ENCODE data around the gene ZNF414.

ZNF414 gene

DNA sequence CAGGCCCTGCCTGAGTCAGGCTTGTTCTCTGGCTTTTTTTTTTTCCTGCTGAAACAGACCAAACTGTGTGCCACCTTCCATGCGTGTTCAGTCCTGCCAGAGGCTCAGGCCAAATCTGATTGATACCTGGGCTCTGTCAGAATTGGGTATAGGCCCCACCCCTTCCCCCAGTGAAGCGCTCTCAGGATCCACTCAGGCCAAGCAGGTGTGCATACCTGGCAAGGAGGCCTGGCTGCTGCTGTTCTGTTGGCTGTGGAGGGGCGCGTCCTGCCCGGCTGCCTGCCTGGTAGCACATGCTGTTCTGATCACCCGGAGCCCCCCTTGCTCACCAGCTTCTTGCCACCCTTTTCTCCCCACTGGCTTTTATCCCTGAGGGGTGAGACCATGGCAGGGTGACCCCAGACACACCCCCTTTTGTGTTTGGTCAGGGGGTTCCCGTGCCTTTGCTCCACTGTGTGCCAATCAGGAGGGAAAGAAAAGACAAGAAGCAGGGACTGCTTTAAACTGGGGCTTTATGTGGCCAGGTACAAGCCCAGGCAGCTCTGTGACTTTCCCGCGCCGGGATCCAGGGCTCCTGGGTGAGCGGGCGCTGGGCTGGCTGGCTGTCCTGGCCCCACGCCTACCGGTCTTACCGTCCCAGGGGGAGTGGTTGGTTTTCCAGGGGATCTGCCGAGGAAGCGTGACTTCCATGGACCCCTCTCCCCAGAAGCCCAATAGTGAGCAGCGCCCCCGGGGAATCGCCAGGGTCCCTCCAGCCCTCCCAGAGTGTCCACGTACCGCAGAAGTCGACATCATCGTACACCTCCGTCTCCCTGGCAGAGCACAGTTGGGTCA lies 24.2 kb downstream of the ZNF414 start:
- DNase-seq = no peak

DNA sequence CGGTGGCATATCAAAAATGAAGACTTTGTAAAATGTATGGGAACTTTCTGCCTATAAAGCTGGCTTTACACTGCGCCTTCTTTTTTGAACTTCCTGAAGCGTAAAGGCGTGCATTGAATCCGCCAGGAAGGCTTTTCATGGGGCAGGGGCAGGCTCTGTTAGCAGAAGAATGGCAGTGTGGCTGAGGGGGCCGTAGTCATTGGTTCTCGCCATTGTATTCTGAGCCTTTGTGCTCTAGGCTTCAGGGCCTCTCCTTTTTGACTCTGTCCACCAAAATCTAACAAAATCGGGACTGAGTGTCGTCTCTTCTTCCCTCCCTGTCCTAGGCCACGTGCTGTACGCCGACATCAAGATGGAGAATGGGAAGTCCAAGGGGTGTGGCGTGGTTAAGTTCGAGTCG lies 25.6 kb downstream of the ZNF414 start:
- no peak for DNase-seq

DNA sequence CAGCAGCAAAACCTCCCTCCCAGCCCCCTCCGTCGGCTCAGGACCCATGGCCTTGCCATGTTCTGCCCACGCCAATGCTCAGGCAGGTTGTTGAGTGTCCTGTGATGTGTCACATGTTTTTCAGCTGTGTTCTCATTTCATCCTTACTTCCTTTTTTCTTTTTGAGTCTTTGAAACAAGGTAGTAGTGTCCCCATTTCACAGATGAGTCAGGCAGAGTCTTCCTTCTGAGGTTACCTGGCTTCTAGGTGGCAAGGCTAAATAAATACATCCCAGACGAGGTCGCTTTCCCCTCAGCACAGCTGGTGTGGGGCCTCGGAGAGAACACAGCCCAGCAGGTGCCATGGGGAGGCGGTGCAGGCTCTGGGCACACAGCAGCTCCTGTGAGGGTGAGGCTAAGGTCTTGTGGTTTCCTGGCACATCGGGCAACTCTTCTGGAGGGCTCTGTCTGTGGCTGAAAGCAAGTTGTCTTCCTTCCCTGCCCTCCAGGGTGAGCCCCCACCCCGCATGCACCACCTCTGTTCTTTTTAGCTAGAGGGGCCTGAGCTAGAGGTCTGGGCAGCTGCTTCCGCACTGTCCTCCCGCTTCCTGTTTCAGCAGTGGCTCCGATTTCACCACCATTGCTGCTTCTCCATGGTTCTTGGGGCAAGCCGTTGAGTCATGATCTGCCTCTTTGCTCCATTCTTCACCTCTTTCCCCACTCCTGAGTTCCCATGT lies 26.7 kb downstream of the ZNF414 start:
- no peak for DNase-seq

DNA sequence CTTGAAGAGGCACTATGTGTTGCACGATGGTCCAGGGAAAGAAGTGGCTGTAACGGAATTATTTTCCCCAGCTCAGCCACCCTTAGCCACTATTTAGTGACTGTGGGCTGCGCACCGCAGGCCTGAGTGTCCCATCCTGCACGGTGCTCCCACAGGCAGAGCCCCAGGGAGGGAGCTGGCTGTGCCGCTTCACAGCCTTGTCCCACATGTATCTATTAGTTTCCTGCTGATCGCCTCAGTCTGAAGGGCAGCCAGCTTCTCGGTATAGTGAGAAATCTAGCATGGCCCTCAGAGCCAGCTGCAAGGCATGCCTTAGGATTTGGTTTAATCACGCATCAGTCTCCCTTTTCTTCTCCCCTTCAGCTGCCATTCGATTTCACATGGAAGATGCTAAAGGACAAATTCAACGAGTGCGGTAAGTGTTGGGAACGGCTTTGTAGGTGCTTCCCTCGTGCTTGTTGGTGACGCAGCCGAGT lies 27.3 kb downstream of the ZNF414 start:
- DNase-seq = no peak

DNA sequence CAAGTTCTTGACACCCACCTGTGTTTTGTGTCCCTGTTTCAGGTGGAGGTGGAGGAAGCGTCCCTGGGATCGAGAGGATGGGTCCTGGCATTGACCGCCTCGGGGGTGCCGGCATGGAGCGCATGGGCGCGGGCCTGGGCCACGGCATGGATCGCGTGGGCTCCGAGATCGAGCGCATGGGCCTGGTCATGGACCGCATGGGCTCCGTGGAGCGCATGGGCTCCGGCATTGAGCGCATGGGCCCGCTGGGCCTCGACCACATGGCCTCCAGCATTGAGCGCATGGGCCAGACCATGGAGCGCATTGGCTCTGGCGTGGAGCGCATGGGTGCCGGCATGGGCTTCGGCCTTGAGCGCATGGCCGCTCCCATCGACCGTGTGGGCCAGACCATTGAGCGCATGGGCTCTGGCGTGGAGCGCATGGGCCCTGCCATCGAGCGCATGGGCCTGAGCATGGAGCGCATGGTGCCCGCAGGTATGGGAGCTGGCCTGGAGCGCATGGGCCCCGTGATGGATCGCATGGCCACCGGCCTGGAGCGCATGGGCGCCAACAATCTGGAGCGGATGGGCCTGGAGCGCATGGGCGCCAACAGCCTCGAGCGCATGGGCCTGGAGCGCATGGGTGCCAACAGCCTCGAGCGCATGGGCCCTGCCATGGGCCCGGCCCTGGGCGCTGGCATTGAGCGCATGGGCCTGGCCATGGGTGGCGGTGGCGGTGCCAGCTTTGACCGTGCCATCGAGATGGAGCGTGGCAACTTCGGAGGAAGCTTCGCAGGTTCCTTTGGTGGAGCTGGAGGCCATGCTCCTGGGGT lies 28.2 kb downstream of the ZNF414 start:
- no peak for DNase-seq

DNA sequence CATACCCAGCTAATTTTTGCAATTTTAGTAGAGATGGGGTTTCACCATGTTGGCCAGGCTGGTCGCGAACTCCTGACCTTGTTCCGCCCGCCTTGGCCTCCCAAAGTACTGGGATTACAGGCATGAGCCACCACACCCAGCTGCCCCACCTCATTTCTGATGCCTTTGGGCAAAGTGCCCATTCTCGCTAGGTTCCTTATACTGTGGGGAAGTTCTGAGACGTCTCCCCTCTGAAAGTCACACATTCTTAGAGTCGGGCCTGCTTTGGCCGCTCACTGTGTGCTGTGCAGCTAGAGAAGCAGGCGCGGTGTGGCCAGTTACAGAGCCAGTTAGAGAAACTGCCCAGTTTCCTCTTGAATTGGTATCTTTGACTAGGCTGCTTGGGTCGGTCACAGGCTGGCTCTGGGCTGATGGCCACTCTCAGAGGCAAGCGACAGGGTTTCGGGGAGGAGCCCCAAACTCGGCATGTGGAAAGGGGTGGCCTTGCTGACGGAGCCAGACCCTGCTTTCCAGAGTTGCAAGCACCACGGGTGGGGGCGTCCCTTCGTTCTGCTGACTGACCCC lies 29.6 kb downstream of the ZNF414 start:
- no peak for DNase-seq

DNA sequence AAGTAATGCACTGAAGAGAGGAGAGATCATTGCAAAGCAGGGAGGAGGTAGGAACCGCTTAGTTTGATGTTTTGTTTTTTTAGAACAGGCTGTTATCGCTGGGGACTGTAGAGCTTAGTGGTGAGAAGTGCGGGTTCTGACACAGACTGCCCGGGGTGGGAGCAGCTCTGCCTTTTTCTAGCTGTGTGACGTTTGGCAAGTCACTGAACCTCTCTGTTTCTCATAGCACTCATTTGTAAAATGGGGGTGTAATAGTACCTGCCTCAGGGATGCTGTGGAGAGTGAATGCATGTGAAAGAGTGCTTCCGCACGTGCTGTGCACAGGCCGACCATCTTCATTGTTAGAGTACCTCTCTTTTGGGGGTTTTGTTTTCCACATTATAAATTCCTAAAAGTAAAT lies 30.8 kb downstream of the ZNF414 start:
- DNase-seq = no peak

DNA sequence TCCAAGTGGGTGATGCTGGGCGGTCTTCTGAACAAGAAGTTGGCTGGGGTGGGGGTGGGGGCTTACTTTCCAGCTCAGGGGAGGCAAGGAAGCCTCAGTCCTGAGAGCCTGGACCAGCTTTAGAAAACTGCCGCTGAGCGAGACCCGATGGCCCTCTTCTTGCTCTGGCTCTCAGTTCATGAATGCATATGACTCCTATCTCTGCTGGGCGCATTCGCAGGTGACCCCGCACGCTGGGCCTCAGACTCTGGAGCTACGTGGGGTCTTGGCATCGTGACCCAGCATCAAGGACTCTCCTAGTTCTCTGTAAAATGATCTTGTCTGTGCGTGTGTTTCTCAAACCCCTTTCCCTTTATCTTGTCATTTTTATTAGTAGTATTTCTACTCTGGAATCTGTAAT lies 31.3 kb downstream of the ZNF414 start:
- DNase-seq = no peak

DNA sequence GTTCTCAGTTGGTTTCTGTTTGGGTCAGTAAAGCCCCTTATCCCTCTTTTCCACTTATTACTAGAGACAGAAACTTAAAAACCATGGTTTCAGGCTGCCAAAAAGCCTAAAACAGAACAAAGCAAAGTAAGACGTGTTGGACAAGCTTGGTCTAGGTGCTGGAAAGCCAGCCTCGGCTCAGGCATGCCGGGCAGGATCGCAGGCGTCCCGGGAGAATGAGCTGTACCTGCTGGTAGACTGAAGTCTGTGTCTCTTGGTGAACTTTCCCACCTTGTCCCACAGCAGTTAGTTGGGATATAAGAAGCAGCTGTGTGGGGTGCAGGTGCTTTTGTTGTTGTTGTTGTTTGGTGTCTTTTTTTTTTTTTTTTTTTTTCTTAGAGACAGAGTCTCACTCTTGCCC lies 32.4 kb downstream of the ZNF414 start:
- DNase-seq = no peak

DNA sequence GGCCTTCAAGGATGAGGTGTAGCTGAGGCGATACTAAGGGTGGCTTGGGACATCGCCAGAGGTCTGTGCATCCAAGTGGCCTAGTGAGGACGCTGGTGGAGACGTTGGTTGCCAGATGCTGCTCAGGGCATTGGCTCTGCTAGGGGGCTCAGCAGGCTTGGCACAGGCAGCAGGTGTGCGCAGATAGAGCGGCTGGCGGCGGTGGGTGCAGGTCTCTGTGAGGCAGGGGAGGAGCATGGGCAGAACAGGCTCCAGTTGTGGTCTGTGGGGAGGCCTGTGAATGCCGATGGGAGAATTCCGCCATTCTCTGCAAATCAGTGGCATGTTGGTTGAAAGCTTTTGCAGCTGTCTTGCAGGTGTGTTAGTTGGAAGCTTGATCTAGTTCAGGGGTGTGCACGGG lies 32.8 kb downstream of the ZNF414 start:
- no peak for DNase-seq

DNA sequence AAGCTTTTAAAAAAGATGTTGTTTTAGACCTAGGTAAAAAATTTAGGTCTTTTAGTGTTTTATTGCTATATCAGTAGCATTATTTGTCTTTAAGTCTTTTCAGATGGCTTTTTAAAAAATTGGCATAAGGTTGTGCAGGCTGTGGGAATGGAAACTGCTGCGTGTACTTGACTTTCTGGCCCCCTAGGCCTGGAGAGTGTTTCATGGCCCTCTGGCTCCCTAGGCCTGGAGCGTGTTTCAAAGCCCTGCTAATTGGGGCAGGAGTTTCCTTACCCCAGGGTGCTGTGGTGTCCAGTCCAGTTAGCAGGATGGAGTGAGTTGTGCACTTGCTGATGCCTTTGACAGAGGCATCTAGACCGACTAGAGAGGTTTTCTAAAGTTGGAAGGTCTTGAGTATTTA lies 35.4 kb downstream of the ZNF414 start:
- no peak for DNase-seq

DNA sequence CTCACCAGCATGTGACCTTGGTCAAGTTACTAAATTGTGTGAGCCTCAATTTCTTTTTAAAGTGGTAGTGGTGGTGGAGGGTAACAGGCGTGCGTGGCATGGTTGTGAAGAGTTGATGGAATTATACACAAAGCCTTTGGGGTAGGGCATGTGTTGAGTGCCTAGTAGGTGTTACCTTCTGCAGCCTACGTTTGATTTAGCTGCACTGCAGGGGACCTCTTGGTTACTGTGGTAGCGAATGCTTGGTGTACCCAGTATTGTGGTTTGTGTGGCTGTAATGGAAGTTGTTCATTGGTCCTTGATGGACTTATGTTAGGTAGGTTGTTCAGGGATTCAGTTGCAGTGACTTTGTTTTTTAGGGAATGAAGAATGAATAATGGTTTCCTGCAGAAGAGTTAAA lies 36.1 kb downstream of the ZNF414 start:
- no peak for DNase-seq

DNA sequence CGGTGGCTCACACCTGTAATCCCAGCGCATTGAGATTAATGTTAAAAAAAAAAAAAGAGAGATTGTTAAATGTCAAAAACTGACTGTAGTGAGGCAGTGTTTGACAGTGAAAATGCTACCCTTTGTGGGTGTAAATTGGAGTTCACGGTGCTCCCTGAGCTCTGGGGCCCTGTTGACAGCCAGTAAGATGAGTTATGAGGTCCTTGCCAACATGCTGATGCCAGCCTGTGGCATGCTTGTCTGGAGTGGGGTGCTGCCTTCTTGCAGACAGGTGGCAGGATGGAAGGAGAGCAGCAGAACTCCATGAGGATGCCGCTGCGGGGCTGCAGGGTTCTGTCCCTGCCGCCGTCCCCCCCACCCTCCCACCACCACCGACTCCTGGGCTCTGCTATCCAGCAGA lies 37.4 kb downstream of the ZNF414 start:
- no peak for DNase-seq

DNA sequence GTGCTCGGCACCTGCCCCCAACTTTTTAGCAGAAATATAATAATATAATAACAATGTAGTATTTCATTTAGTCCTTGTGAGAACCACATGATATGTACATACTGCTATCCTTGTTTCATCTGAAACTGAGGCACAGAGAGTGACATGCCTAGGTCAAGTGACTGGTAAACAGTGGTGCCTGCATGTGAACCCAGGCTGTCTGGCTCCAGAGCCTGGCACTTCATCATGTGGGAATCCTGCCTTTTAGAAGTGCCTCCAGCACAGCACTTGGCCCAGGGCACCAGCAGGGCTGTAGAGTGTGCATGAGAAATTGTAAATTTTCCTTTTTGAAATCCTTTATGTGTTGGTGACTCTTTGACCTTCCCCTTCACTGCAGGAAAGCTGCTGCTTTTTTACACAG lies 39.0 kb downstream of the ZNF414 start:
- no peak for DNase-seq

DNA sequence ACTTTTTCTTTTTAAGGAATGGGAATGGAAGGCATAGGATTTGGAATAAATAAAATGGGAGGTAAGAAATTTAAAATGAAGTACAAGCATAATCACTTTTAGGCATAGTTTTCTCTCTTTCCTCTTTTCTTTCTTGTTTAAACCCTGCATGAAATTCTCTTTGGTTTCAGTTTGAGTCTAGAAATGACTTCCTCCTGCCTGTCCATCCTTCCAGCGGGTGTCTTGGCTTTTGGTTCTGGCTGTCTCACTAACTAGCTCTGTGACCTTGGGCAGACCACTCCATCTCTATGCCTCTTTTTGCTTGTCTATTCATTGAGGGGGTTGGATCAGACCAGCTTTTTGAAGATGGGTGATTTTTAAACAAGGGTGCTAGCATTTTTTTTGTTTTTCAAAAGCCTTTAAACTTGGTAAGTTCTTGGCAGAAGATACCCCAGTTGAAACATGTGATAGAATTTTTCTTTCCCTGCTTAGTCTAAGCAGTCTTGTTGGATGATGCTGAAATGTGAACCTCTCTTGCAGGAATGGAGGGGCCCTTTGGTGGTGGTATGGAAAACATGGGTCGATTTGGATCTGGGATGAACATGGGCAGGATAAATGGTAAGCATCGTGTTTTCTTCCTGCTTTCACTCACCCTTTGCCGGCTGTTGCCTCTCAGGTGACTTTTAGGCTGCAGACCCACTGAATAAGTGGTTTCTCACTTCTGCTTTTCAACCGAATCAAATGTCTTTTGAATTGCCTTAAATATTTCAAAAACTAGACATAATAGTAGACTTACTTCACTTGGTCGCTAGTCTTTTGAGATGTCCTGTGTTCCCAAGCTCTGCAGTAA lies 40.1 kb downstream of the ZNF414 start:
- DNase-seq = no peak

DNA sequence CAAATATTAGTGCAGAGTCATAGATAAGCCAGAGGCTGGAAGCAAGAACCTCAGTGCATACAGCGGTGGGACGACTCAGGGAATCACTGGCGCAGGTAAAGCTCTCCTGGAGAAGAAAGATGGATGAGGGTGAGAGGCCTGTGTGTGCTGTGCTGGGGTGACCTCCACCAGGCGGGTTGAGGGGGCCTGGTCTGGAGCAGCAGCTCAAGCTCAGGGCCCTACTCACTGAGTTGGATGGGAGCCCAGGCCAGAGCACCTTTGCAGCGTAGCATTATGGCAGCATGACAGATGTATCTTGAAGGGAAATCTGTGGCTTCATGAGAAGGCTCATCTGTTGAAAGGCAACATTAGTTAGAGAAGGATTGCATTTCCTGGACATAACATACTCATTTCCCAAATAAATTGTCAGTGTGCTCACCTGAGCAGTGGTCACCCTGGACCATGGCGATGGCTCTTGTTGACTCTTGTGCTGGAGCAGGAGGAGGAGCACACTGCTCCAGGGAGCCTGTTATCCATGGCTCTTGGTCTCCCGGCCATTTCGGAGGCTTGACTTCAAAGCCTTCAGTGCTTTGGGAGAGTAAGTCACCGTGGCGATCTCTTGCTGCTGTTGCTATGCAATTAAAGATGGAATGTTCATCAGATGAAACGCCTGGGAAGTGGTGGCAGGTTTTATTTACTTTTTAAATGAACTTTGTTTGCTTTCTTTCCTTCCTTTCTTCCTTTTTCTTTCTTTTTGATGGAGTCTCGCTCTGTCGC lies 44.2 kb downstream of the ZNF414 start:
- no peak for DNase-seq

DNA sequence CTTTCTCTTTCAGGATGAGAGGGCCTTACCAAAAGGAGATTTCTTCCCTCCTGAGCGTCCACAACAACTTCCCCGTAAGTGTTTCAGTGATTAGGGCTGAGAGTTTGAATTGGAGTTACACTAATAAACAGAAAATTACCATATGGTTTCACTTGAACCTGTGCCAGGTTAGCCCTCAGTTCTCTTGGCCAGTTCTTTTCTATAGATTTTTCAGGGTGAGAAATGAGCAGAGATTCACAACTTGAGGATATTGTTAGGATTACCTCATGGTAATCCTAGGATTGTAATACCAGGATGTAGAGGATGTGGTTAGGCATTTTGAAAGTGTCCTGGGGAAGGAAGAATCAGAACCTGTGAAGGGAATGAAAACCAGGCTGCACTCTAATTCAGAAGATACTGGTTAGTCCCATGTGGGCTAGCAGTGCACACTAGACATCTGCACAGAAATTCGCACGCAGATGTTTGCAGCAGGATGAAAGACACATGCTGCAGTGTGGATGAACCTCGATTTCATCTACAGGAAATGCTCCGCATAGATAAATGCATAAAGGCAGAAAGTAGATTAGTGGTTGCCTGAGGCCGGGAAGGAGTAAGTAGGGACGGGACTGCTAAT lies 45.1 kb downstream of the ZNF414 start:
- DNase-seq = no peak

DNA sequence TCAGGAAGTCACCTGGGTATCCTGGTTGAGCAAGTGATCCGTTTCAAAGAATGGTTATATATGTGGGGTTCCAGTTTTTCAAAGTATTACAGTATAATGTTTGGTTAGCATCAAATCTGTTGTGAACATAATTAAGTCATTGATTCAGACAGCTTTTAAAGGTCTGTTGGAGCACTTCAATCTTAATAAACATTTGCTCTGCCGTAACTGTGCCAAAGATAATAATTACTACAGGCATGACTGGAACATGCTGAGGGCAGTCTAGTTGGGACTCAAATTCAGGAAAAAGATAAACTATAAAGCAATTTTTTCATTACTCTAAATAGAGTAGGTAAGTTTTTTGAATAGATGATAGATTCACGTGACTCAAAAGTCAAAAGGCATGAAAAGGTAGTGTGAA lies 45.8 kb downstream of the ZNF414 start:
- no peak for DNase-seq

DNA sequence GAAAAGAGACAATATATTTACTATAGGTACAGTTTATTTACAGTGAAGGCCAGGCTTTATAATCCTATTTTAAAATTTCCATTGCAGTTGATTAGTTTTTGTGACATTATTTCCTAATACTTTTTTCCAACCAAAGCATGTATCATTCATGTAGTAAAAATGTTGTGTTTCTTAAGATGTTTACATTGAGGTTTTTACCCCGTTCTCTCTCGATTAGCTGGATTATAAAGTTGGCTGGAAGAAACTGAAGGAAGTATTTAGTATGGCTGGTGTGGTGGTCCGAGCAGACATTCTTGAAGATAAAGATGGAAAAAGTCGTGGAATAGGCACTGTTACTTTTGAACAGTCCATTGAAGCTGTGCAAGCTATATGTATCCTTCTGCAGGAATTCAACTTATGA lies 47.9 kb downstream of the ZNF414 start:
- DNase-seq = no peak

DNA sequence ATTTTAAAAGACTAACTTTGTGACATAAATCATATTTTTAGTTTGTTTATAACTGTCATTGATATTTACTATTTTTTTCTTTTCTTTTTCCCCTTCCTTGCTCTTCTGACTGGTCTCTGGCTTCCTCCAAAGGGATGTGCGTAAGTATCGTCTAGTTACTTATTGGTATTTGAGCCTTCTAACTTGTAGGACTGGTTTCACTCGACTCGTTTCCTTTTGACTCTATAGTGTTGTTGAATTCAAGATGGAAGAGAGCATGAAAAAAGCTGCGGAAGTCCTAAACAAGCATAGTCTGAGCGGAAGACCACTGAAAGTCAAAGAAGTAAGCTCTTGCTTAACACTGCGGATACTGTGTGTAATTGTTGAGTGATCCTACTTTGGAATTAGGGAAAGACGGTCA lies 50.6 kb downstream of the ZNF414 start:
- no peak for DNase-seq

DNA sequence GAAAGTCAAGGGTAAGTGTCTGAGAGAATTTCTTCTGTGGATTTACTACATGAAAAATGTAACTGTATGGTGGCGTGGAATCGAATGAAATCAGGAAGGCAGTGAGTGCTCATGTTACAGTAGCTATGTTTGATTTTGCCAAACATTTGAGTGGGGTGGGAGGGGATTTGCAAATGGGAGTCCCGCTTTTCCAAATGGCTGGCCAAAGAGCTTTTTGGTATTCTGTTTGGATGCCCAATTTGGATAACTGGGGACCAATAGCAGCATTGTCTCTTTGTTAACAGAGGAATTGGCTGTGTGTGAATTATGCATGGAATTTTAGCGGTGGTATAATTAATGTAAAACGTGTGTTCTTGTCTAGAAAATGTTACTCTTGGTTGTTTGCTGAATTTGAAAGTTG lies 51.4 kb downstream of the ZNF414 start:
- no peak for DNase-seq

Data from activated CD4-positive, CD25-positive, alpha-beta regulatory T cell treated with anti-CD3 and anti-CD28 coated beads, Interleukin-2, amount 50 U/mL, for 72 hours (primary cell).